Measurements from ENCODE around the gene SYNJ2.

DNA sequence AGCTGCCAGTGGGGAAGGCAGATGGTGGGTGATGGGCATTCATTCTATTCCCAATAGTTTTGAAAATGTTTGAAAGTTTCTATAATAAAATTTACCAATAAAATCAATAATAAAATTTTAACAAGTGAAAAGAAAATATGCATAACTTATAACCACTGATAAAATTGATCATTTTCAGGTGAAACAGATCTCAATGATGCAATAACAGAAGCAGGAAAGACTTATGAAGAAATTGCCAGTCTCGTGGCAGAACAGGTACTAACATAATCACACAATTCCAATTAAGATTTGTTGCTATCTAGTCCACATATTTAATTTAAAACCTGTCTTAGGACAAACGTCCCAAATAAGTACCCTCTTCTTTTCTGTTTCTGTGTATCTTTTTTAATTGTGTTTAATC lies 45.9 kb upstream of the SYNJ2 start:
- TF ChIP-seq, protein P1, sequence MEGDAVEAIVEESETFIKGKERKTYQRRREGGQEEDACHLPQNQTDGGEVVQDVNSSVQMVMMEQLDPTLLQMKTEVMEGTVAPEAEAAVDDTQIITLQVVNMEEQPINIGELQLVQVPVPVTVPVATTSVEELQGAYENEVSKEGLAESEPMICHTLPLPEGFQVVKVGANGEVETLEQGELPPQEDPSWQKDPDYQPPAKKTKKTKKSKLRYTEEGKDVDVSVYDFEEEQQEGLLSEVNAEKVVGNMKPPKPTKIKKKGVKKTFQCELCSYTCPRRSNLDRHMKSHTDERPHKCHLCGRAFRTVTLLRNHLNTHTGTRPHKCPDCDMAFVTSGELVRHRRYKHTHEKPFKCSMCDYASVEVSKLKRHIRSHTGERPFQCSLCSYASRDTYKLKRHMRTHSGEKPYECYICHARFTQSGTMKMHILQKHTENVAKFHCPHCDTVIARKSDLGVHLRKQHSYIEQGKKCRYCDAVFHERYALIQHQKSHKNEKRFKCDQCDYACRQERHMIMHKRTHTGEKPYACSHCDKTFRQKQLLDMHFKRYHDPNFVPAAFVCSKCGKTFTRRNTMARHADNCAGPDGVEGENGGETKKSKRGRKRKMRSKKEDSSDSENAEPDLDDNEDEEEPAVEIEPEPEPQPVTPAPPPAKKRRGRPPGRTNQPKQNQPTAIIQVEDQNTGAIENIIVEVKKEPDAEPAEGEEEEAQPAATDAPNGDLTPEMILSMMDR (IDR thresholded peaks at IDR 0.05): no peak
- TF ChIP-seq POLR2A (IDR thresholded peaks at IDR 0.05): no peak
